Stimulated activated CD8-positive, alpha-beta memory T cell treated with anti-CD3 and anti-CD28 coated beads, Interleukin-7, amount 100 ng/mL, for 48 hours (primary cell): ENCODE data around the gene WDFY4.

Source experiments
- DNase-seq, 2 donors: peaks; one replicate each; pipeline ENCODE4 v3.0.0-alpha.2; 2020; ENCODE audit warnings: low read depth in 1 of 2; ENCODE audit errors: extremely low read depth in 1 of 2

Gene WDFY4

GRCh38 chr10:48685731-48686130 is 1.1 kb downstream of the WDFY4 start:
- DNase-seq: no peak

- no peak for DNase-seq
These were observed 6.4 kb downstream of the WDFY4 start for GRCh38 chr10:48690791-48691660.

GRCh38 chr10:48691812-48692528 is 7.3 kb downstream of the WDFY4 start:
- no peak for DNase-seq

GRCh38 chr10:48692748-48693147 is 8.1 kb downstream of the WDFY4 start:
- no peak for DNase-seq

- no peak for DNase-seq
These were observed 8.5 kb downstream of the WDFY4 start for GRCh38 chr10:48693206-48693605.

- no peak for DNase-seq
These were observed 9.8 kb downstream of the WDFY4 start for GRCh38 chr10:48694371-48695030.

GRCh38 chr10:48695636-48696534 is 11.2 kb downstream of the WDFY4 start:
- no peak for DNase-seq

- DNase-seq: no peak
These were observed 11.8 kb downstream of the WDFY4 start for GRCh38 chr10:48696535-48696873.

- DNase-seq: no peak
These were observed 12.4 kb downstream of the WDFY4 start for GRCh38 chr10:48697091-48697490.

- no peak for DNase-seq
These were observed 13.4 kb downstream of the WDFY4 start for GRCh38 chr10:48697821-48698764.

GRCh38 chr10:48699011-48699627 is 14.4 kb downstream of the WDFY4 start:
- DNase-seq: no peak

- DNase-seq: no peak
These were observed 15.4 kb downstream of the WDFY4 start for GRCh38 chr10:48700071-48700470.

- no peak for DNase-seq
These were observed 15.8 kb downstream of the WDFY4 start for GRCh38 chr10:48700493-48700892.

GRCh38 chr10:48701139-48701901 is 16.6 kb downstream of the WDFY4 start:
- DNase-seq: no peak

- no peak for DNase-seq
These were observed 17.3 kb downstream of the WDFY4 start for GRCh38 chr10:48701941-48702340.

GRCh38 chr10:48703531-48704122 is 19.0 kb downstream of the WDFY4 start:
- no peak for DNase-seq

- no peak for DNase-seq
These were observed 19.5 kb downstream of the WDFY4 start for GRCh38 chr10:48704156-48704555.

- DNase-seq: no peak
These were observed 20.8 kb downstream of the WDFY4 start for GRCh38 chr10:48705401-48705938.
